WTC11 (cell line): ENCODE data around the gene PBRM1. TPM values are rescaled to one million over a fixed set of nuclear protein-coding genes. Genes with fewer than 3 reads are reported as not detected.

Experiments
- ATAC-seq: fragments of 200-7000 bp; cut with Tn5 transposase; 2 replicates; pipeline ENCODE4 v1.10.0; 2021; ENCODE audit warnings: mild to moderate bottlenecking, moderate library complexity
- CTCF ChIA-PET: fragments of 300-600 bp; sonication (Branson Sonifier 250); formaldehyde crosslinking; loops from one replicate; lab custom pipeline; 2021; ENCODE audit warnings: antibody characterized with exemption; lab: Charles Lee
- POLR2A ChIA-PET: fragments of 350-600 bp; sonication (Branson Sonifier 250); formaldehyde crosslinking; loops from one replicate; lab custom pipeline; 2021; ENCODE audit warnings: antibody characterized with exemption; lab: Charles Lee
- DNase-seq: peaks from one replicate; pipeline ENCODE4 v3.0.0; 2021; ENCODE audit warnings: low spot score
- H3K27ac Mint-ChIP-seq: 2 replicates; pipeline ENCODE4 v1.8.0; 2021; ENCODE audit warnings: mixed read lengths
- H3K27me3 Mint-ChIP-seq: 2 replicates; pipeline ENCODE4 v1.8.0; 2021; ENCODE audit warnings: low read depth, mild to moderate bottlenecking, moderate library complexity, mixed read lengths
- H3K36me3 Mint-ChIP-seq: 2 replicates; pipeline ENCODE4 v1.8.0; 2021; ENCODE audit warnings: mixed read lengths
- H3K4me1 Mint-ChIP-seq: 2 replicates; pipeline ENCODE4 v1.8.0; 2022; ENCODE audit warnings: mixed read lengths
- H3K4me3 Mint-ChIP-seq: 2 replicates; pipeline ENCODE4 v1.8.0; 2021; ENCODE audit warnings: mild to moderate bottlenecking, moderate library complexity, mixed read lengths
- H3K9me3 Mint-ChIP-seq: 2 replicates; pipeline ENCODE4 v1.8.0; 2021; ENCODE audit warnings: mixed read lengths
- AFF4 ChIP-seq: sonication (generic); formaldehyde crosslinking; IDR thresholded peaks from 2 replicates; pipeline ENCODE4 v1.8.1; 2023; ENCODE audit warnings: mild to moderate bottlenecking, missing genetic modification reagents, borderline replicate concordance
- CDX4 ChIP-seq: fragments of 250-450 bp; sonication (Bioruptor Pico); IDR thresholded peaks from 2 replicates; pipeline ENCODE4 v1.9.0; 2021; ENCODE audit warnings: moderate library complexity, mild to moderate bottlenecking, inconsistent platforms, borderline replicate concordance
- E2F1 ChIP-seq: sonication (generic); formaldehyde crosslinking; IDR thresholded peaks from 2 replicates; pipeline ENCODE4 v1.8.0; 2022; ENCODE audit warnings: mild to moderate bottlenecking, missing genetic modification reagents
- ERG ChIP-seq: fragments of 250-450 bp; sonication (Bioruptor Pico); IDR thresholded peaks from 2 replicates; pipeline ENCODE4 v1.8.0; 2021; ENCODE audit warnings: mild to moderate bottlenecking
- FOXK1 ChIP-seq: sonication (generic); formaldehyde crosslinking; IDR thresholded peaks from 2 replicates; pipeline ENCODE4 v1.8.0; 2022; ENCODE audit warnings: mild to moderate bottlenecking, moderate library complexity, missing genetic modification reagents
- GABPB1 ChIP-seq: sonication (generic); formaldehyde crosslinking; IDR thresholded peaks from 2 replicates; pipeline ENCODE4 v1.8.1; 2023; ENCODE audit warnings: mild to moderate bottlenecking, missing genetic modification reagents
- GTF2I ChIP-seq: fragments of 250-450 bp; sonication (Bioruptor Pico); conservative IDR thresholded peaks from 2 replicates; pipeline ENCODE4 v1.4.0; 2021; ENCODE audit warnings: mild to moderate bottlenecking
- HMGA2 ChIP-seq: fragments of 250-450 bp; sonication (Bioruptor Pico); IDR thresholded peaks from 2 replicates; pipeline ENCODE4 v1.4.0; 2021; ENCODE audit warnings: mild to moderate bottlenecking, moderate library complexity
- JUN ChIP-seq: sonication (generic); formaldehyde crosslinking; IDR thresholded peaks from 2 replicates; pipeline ENCODE4 v1.8.0; 2023; ENCODE audit warnings: mild to moderate bottlenecking, missing genetic modification reagents
- NR1H2 ChIP-seq: sonication (generic); formaldehyde crosslinking; IDR thresholded peaks from 2 replicates; pipeline ENCODE4 v1.9.0; 2021; ENCODE audit warnings: mild to moderate bottlenecking, moderate library complexity, missing genetic modification reagents
- RELA ChIP-seq: sonication (generic); formaldehyde crosslinking; IDR thresholded peaks from 2 replicates; pipeline ENCODE4 v1.8.1; 2022; ENCODE audit warnings: missing genetic modification reagents, mild to moderate bottlenecking, borderline replicate concordance
- TCF7 ChIP-seq: sonication (generic); formaldehyde crosslinking; IDR thresholded peaks from 2 replicates; pipeline ENCODE4 v1.8.0; 2022; ENCODE audit warnings: mild to moderate bottlenecking, low read depth, missing genetic modification reagents, moderate library complexity
- TEAD1 ChIP-seq: sonication (generic); formaldehyde crosslinking; IDR thresholded peaks from 2 replicates; pipeline ENCODE4 v1.8.0; 2022; ENCODE audit warnings: mild to moderate bottlenecking, missing genetic modification reagents
- TEAD4 ChIP-seq: sonication (generic); formaldehyde crosslinking; IDR thresholded peaks from 2 replicates; pipeline ENCODE4 v1.8.0; 2022; ENCODE audit warnings: mild to moderate bottlenecking, missing genetic modification reagents
- USF1 ChIP-seq: sonication (generic); formaldehyde crosslinking; IDR thresholded peaks from 2 replicates; pipeline ENCODE4 v1.8.0; 2022; ENCODE audit warnings: mild to moderate bottlenecking, missing genetic modification reagents
- ZMAT4 ChIP-seq: fragments of 250-450 bp; sonication (Bioruptor Pico); IDR thresholded peaks from 2 replicates; pipeline ENCODE4 v1.9.0; 2021; ENCODE audit warnings: mild to moderate bottlenecking
- ZNF121 ChIP-seq: sonication (generic); formaldehyde crosslinking; IDR thresholded peaks from 2 replicates; pipeline ENCODE4 v1.8.0; 2023; ENCODE audit warnings: missing genetic modification reagents
- ZNF425 ChIP-seq: fragments of 250-450 bp; sonication (Bioruptor Pico); conservative IDR thresholded peaks from 2 replicates; pipeline ENCODE4 v1.9.0; 2021; ENCODE audit warnings: mild to moderate bottlenecking
- total RNA-seq: library from RNA; stranded (reverse); gene quantifications from 3 replicates; pipeline ENCODE4 v1.2.3, GENCODE V29; 2021

PBRM1 gene
- total RNA-seq, 1 experiment from 2014 or later = 48.8 TPM

GRCh38 chr3:52502001-52502400, 183.7 kb downstream of the PBRM1 start:
- no peak for ATAC-seq
- ChIA-PET CTCF (interaction anchor here (1.6 kb wide), 1 partner anchor 9 kb away, joined by 5 read pairs; no protein-coding TSS in a partner anchor), POLR2A (interaction anchor here (0.7 kb wide), 1 partner anchor 11 kb away, joined by 3 read pairs; no protein-coding TSS in a partner anchor)
- Mint-ChIP-seq H3K4me1 (peaks cover 2% of the 10 kb centered on the region; the same call in 1 of the 2 replicates), H3K9me3 (no peaks in the 10 kb centered on the region), H3K4me3 (no peak overlapping the region), H3K36me3 (no peaks in the 10 kb centered on the region), H3K27ac (no peak overlapping the region), H3K27me3 (no peaks in the 10 kb centered on the region; the same call in 1 of the 2 replicates)
- no peak for DNase-seq
- TF ChIP-seq TCF7 (CRISPR knock-in tag) (no peak), NR1H2 (CRISPR knock-in tag) (no peak), AFF4 (CRISPR knock-in tag) (no peak), ERG (no peak), ZNF425 (no peak), ZMAT4 (CRISPR knock-in tag) (no peak), USF1 (CRISPR knock-in tag) (no peak), FOXK1 (no peak), ZNF121 (CRISPR knock-in tag) (no peak), TEAD4 (no peak), CDX4 (CRISPR knock-in tag) (no peak), JUN (CRISPR knock-in tag) (no peak), E2F1 (CRISPR knock-in tag) (no peak), TEAD1 (CRISPR knock-in tag) (no peak), GTF2I (CRISPR knock-in tag) (no peak), HMGA2 (no peak), GABPB1 (CRISPR knock-in tag) (no peak), RELA (no peak)
